Ramos (cell line): ENCODE results near the gene BNIP5.
"Not testable (repeated sequence)": the region's sequence is repeated elsewhere in the genome, so short reads cannot be mapped to it uniquely, and the experiment has no call there.

ENCODE experiments used
- in situ Hi-C: fragments of 300-500 bp; cut with MboI; formaldehyde crosslinking; loops from one replicate; pipeline ENCODE4 v1.14.3; 2022; ENCODE audit warnings: low sequenced_read_pairs; ENCODE audit not compliant: unreplicated experiment

BNIP5 gene

GRCh38 chr6:36345681-36346466, 9.2 kb upstream of the BNIP5 start:
- in situ Hi-C loops: no loop called here

GRCh38 chr6:36343109-36343680, 6.5 kb upstream of the BNIP5 start:
- in situ Hi-C loops: no loop called here

- in situ Hi-C loops: no loop called here
Measured at GRCh38 chr6:36340618-36341454, 4.1 kb upstream of the BNIP5 start.

GRCh38 chr6:36340306-36340617, 3.6 kb upstream of the BNIP5 start:
- in situ Hi-C loops: no loop called here

- in situ Hi-C loops: no loop called here
Measured at GRCh38 chr6:36339146-36339545, 2.5 kb upstream of the BNIP5 start.

- in situ Hi-C loops: not testable (repeated sequence)
Measured at GRCh38 chr6:36338223-36338622, 1.5 kb upstream of the BNIP5 start.

- in situ Hi-C loops: no loop called here
Measured at GRCh38 chr6:36337814-36338213, 1.1 kb upstream of the BNIP5 start.

GRCh38 chr6:36336208-36336710, 429 bp downstream of the BNIP5 start:
- in situ Hi-C loops: no loop called here

- in situ Hi-C loops: no loop called here
Measured at GRCh38 chr6:36335465-36336207, 1.1 kb downstream of the BNIP5 start.

GRCh38 chr6:36334832-36335459, 1.7 kb downstream of the BNIP5 start:
- in situ Hi-C loops: no loop called here

- in situ Hi-C loops: no loop called here
Measured at GRCh38 chr6:36333931-36334725, 2.6 kb downstream of the BNIP5 start.

- in situ Hi-C loops: no loop called here
Measured at GRCh38 chr6:36333171-36333895, 3.4 kb downstream of the BNIP5 start.

- in situ Hi-C loops: no loop called here
Measured at GRCh38 chr6:36331381-36331780, 5.3 kb downstream of the BNIP5 start.

GRCh38 chr6:36330366-36330765, 6.3 kb downstream of the BNIP5 start:
- in situ Hi-C loops: no loop called here

GRCh38 chr6:36329798-36330291, 6.8 kb downstream of the BNIP5 start:
- in situ Hi-C loops: no loop called here

- in situ Hi-C loops: no loop called here
Measured at GRCh38 chr6:36328600-36328999, 8.1 kb downstream of the BNIP5 start.

GRCh38 chr6:36327919-36328236, 8.8 kb downstream of the BNIP5 start:
- in situ Hi-C loops: no loop called here

GRCh38 chr6:36327226-36327918, 9.3 kb downstream of the BNIP5 start:
- in situ Hi-C loops: no loop called here
